Chondrocyte (in vitro differentiated cells): Measurements from ENCODE around the gene SEZ6. TPM values are rescaled to one million over a fixed set of nuclear protein-coding genes. Genes with fewer than 3 reads are reported as not detected.

Source experiments
- DNase-seq: peaks from one replicate; pipeline ENCODE4 v3.0.0; 2021; ENCODE audit warnings: mixed read lengths, low spot score
- H3K27ac Mint-ChIP-seq: one replicate; pipeline ENCODE4 v1.8.0; 2021; ENCODE audit warnings: mild to moderate bottlenecking, moderate library complexity, mixed read lengths; ENCODE audit not compliant: unreplicated experiment
- H3K27me3 Mint-ChIP-seq: 2 replicates; pipeline ENCODE4 v1.8.0; 2021; ENCODE audit warnings: low read depth, mixed read lengths
- H3K36me3 Mint-ChIP-seq: 2 replicates; pipeline ENCODE4 v1.8.0; 2021; ENCODE audit warnings: low read depth, mixed read lengths
- H3K4me1 Mint-ChIP-seq: 2 replicates; pipeline ENCODE4 v1.8.0; 2021; ENCODE audit warnings: low read depth, mild to moderate bottlenecking, mixed read lengths
- H3K4me3 Mint-ChIP-seq: one replicate; pipeline ENCODE4 v1.8.0; 2021; ENCODE audit warnings: mild to moderate bottlenecking, moderate library complexity, mixed read lengths; ENCODE audit not compliant: unreplicated experiment
- H3K9me3 Mint-ChIP-seq: 2 replicates; pipeline ENCODE4 v1.8.0; 2021; ENCODE audit warnings: low read depth, mixed read lengths
- total RNA-seq: library from RNA; stranded (reverse); gene quantifications from 3 replicates; pipeline ENCODE4 v1.2.1, GENCODE V29; 2021
- TF ChIP-seq, protein P1 (sequence below): fragments of 200-600 bp; sonication (generic); IDR thresholded peaks from 2 replicates; pipeline ENCODE4 v1.5.0; 2021; ENCODE audit warnings: antibody characterized with exemption, mild to moderate bottlenecking, moderate library complexity

The SEZ6 gene
- total RNA-seq, 1 donor from 2014 or later = 0.35 TPM

DNA sequence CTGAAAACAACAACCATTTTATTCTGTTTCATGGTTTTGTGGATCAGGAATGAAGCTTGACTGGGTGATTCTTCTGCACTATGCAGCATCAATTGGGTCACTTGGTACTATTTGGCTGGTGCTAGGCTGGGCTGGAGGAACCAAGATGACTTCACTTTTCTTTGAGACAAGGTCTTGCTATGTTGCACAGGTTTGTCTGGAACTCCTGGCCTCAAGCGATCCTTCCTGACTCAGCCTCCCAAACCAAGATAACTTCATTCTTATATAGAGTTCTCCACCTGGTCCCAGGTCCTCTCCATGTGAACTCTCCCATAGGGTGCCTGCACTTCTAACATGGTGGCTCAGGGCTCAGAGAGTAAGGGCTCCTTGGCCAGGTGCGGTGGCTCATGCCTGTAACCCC lies 35.3 kb upstream of the SEZ6 start:
- H3K27ac Mint-ChIP-seq = no peak overlapping the region
- peaks cover 33% of the 10 kb centered on the region for H3K4me1 Mint-ChIP-seq
- peaks cover 2% of the 10 kb centered on the region for H3K36me3 Mint-ChIP-seq
- H3K4me3 Mint-ChIP-seq = no peak overlapping the region
- TF ChIP-seq, protein P1, sequence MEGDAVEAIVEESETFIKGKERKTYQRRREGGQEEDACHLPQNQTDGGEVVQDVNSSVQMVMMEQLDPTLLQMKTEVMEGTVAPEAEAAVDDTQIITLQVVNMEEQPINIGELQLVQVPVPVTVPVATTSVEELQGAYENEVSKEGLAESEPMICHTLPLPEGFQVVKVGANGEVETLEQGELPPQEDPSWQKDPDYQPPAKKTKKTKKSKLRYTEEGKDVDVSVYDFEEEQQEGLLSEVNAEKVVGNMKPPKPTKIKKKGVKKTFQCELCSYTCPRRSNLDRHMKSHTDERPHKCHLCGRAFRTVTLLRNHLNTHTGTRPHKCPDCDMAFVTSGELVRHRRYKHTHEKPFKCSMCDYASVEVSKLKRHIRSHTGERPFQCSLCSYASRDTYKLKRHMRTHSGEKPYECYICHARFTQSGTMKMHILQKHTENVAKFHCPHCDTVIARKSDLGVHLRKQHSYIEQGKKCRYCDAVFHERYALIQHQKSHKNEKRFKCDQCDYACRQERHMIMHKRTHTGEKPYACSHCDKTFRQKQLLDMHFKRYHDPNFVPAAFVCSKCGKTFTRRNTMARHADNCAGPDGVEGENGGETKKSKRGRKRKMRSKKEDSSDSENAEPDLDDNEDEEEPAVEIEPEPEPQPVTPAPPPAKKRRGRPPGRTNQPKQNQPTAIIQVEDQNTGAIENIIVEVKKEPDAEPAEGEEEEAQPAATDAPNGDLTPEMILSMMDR = no peak
- no peaks in the 10 kb centered on the region for H3K9me3 Mint-ChIP-seq
- no peaks in the 10 kb centered on the region for H3K27me3 Mint-ChIP-seq
- no peak for DNase-seq

DNA sequence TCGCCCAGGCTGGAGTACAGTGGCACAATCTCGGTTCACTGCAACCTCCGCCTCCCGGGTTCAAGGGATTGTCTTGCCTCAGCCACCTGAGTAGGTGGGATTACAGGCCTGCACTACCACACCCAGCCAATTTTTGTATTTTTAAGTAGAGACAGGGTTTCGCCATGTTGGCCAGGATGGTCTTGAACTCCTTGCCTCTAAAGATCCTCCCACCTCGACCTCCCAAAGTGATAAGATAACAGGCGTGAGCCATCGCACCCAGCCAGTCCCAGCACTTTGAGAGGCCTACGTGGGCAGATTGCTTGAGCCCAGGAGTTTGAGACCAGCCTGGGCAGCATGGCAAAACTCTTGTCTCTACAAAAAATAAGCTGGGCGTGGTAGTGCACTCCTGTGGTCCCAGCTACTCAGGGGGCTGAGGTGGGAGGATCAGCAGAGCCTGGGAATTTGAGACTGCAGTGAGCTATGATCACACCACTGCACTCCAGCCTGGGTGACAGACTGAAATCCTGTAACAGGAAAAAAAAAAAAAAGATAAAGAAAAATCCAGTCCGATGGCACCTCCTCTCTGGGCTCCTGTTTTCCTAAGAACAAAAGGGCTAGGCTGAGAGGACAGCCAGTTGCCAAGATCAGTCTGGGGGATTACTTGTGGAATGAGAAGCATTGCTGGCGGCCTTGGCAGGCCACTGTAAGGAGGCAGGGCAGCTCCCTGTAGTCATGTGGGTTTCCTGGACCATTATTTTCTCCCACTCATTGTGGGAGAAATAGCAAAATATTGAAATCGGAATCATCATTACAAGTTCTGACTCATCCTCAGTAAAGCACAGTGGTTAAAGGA lies 34.1 kb upstream of the SEZ6 start:
- Mint-ChIP-seq H3K9me3 (peaks cover 4% of the 10 kb centered on the region), H3K27ac (peak overlapping the region; percentile 87), H3K4me1 (peaks cover 33% of the 10 kb centered on the region), H3K4me3 (no peak overlapping the region), H3K36me3 (peaks cover 6% of the 10 kb centered on the region), H3K27me3 (peaks cover 4% of the 10 kb centered on the region)
- no peak for DNase-seq
- TF ChIP-seq, protein P1 = no peak

DNA sequence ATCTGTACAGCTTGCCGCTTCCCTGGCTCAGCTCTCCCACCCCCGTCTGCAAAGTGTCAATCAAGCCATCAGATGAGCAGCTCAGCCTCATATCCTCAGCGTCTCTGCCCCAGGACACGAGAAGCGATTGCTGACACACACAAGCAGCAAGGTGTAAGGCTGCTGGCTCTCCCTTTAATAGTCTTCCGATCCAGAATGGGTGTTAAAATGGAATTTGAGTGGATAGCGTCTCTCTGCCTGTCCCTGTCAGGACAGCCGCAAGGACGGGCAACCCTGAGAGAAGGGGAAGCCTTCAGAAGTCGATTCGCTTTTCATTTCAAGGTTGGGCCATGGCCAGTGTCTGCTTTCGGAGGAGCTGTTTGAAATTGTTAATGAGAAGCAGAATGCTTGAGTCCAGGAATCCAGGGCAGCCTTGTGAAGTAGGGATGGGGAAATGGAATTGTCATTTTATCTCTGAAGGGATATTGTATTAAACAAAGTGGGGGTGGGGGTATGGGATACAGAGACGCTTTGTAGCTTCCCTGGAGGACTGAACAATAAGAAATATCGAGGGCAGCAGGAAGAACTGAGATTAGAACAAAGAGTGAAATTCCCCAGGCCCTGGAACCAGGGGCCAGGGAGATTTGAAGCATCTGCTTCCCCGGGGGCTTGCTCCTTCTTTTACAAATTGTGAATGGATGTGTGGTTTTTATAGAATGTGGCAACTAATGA lies 32.4 kb upstream of the SEZ6 start:
- peaks cover 17% of the 10 kb centered on the region for H3K9me3 Mint-ChIP-seq
- DNase-seq = no peak
- peaks cover 11% of the 10 kb centered on the region for H3K36me3 Mint-ChIP-seq
- H3K4me1 Mint-ChIP-seq = peaks cover 24% of the 10 kb centered on the region
- TF ChIP-seq, protein P1 = no peak
- H3K4me3 Mint-ChIP-seq = no peak overlapping the region
- H3K27ac Mint-ChIP-seq = no peak overlapping the region
- H3K27me3 Mint-ChIP-seq = peaks cover 8% of the 10 kb centered on the region

DNA sequence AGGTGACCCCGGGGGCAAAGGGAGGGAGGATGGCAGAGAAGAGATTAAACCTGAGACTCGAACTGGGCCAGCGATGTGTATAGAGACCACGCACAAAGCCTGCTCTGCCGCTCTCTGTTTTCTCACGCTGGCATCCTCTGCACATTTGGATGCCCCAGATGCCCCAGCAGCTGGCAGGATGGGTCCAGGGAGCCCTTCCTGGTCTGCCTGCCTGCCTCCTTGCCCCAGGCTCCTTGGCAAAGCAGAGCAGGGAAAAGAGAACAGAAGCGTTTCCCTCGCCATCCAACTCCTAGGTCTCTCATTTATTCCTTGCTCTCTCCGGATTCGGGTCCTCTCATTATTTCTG lies 31.9 kb upstream of the SEZ6 start:
- TF ChIP-seq, protein P1 = no peak
- no peak overlapping the region for H3K27ac Mint-ChIP-seq
- peaks cover 8% of the 10 kb centered on the region for H3K27me3 Mint-ChIP-seq
- no peak for DNase-seq
- peaks cover 17% of the 10 kb centered on the region for H3K9me3 Mint-ChIP-seq
- no peak overlapping the region for H3K4me3 Mint-ChIP-seq
- peaks cover 24% of the 10 kb centered on the region for H3K4me1 Mint-ChIP-seq
- peaks cover 11% of the 10 kb centered on the region for H3K36me3 Mint-ChIP-seq

DNA sequence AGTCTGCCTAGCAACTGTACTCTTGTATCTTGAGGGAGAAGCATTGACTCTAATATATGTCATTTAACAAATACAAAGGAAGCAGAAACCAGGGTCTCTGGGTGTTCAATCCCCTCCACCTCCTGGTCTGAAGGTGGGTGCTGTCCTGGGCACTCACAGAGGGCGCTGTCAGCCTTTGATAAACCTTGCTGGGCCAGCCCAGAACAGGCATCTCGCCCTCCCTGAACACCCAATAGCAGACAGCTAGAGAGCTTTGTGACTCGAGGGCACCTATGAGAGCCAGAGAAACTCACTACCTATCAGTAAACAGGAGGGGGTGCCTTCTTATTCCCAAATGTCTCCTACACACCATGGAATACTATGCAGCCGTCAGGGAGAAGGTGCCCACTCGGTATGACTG lies 30.8 kb upstream of the SEZ6 start:
- no peak overlapping the region for H3K27ac Mint-ChIP-seq
- DNase-seq = no peak
- TF ChIP-seq, protein P1 = no peak
- H3K9me3 Mint-ChIP-seq = peaks cover 17% of the 10 kb centered on the region
- H3K27me3 Mint-ChIP-seq = peaks cover 19% of the 10 kb centered on the region
- no peak overlapping the region for H3K4me3 Mint-ChIP-seq
- peaks cover 11% of the 10 kb centered on the region for H3K36me3 Mint-ChIP-seq
- peaks cover 24% of the 10 kb centered on the region for H3K4me1 Mint-ChIP-seq
